Measurements from ENCODE around the gene PLXDC2.

PLXDC2 gene

GRCh38 chr10:19915816-19916215 is 99.6 kb downstream of the PLXDC2 start:
- DNase-seq = no peak

- no peak for DNase-seq
These were observed 101.7 kb downstream of the PLXDC2 start for GRCh38 chr10:19917751-19918478.

GRCh38 chr10:19918794-19919193 is 102.6 kb downstream of the PLXDC2 start:
- no peak for DNase-seq

GRCh38 chr10:19919671-19920070 is 103.4 kb downstream of the PLXDC2 start:
- DNase-seq = no peak

DNA sequence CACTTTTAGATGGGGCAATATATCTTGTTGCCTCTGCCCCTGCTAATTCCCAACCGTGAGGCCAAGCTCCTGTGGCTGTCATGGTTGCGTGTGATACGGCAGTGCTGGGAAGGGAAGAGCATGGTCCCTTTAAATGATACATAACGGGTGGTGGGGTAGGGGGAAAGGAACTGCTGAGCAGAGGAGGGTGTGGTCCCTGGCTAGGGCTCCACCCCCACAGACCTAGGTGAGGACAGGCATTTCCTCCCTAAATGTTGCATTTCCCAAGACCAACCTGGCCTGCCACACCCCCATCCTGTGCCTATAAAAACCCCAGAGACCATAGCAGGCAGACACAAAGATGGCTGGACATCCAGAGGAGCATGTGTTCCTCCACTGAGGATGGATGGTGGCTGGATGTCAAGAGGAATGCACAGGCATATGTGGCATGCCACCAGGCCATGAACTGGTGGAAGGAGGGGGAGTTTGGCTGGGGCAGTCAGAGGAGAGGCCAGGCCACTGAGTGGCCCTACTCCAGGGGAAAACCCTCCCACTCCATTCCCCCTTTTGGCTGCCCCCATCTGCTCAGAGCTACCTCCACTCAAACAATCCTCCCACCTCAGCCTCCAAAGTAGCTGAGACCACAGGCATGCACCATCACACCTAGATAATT is 104.0 kb downstream of the PLXDC2 start:
- DNase-seq = no peak

- DNase-seq = no peak
These were observed 105.3 kb downstream of the PLXDC2 start for GRCh38 chr10:19921300-19922140.

DNA sequence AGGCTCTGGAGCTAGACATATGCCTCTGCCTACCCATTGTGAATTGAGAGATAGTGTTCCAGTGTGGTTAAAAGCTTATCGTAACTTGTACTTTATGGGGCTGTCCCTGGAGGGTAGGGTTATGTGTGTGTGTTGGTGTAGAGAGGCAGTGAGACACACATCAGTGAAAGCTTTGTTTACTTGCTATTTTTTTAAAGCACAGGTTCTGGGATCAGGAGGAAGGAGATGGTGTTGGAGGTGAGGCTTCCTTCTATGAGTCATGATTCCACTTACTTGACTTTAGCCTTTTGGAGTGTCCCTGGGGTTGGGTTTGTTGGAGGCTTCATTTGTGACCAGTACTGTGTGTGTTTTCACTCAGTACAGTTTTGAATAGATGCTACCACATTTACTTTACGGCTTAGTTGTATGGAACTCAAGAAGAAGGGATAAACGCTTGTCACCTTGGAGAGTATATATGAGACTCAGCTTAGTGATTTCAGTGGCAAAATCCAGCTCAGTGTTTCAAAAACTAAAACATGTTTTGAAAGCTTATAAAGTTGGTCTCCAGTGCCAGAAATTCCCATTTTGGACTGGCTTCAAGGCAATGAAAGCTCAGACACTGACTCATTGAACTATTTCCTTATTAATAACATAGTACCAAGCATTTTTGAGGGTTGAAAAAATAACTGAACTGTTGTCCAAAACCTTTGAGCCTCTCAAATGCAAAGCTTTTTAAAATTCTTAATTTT is 106.2 kb downstream of the PLXDC2 start:
- no peak for DNase-seq

DNA sequence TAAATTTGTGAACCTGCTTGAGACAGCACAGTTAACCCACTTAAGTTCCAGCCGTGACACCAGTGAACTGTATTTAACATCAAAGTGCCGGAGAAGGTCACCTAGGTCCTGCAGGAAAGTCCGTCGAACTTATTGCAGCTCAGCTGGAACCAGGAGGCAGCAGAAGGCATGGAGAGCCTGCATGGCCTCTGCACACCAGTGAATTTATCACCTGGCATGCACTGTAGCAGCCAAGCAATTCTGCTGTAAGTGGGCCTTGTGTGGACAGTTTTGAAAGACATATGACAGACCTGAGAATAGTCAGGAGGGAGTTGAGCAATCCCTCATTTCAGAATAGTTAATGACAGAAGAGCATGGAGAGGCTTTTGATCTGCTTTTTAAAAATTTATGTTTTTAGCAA is 108.8 kb downstream of the PLXDC2 start:
- DNase-seq = no peak

GRCh38 chr10:19928936-19929335 is 112.7 kb downstream of the PLXDC2 start:
- DNase-seq = no peak

DNA sequence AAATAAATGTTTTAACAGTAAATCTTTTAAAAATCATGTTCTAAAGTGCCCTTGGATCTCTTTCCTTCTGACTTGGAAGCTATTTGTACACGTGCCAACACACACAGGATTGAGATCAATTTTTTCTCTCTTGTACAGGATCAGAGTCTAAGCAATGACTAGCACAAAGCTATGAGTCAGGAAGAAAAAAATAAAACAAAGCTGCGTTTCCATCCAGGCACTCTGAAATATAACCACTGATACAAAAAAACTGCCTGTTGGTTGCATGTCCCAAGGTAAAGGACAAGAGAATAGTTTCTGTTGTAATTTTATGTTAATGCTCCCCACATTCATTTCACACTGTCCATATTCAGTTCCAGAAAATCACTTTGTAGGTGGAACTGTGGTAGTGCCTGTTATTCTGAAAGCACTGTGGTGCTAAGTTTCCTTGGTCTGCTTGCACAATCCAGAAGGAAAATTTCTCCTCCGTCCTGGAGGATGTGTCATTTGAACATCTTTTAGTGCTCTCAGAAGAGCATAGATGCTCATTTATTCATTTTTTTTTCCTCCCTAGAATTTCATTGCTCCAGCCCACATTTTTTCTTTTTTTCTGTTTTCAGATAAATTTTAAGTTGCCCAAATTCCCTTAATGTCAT is 113.4 kb downstream of the PLXDC2 start:
- DNase-seq = no peak

GRCh38 chr10:19930936-19931893 is 115.0 kb downstream of the PLXDC2 start:
- DNase-seq = no peak

DNA sequence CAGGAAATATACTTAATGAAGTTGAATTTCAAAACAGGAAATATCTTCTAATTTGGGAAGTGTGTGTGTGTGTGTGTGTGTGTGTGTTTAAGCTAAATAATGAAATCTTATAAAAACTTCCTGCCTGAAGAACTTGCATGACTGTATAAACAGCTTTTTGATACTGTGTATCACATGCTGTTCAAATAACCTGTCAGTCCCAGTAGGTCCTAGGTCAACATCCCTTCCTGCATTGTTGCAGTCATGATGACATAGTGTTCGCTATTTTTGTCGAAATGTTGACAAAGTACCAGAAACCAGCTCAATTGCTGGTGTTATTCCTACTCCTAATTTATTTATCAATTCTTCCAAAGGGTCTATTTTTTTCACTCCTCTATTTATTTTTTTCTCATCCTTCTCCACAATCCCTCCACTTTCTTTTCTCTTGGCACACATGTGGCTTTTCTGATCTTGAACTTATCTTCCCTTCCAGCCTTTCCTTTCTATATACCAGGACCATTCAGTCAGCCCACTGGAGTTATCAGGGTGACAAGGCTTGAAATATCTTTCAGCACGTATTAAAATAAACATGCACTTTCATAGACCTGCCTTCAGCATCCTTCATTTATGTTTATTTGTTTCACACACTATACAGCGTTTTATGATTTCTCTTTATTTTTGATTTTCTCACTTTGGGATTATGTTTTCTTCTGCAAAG is 115.8 kb downstream of the PLXDC2 start:
- DNase-seq = no peak

DNA sequence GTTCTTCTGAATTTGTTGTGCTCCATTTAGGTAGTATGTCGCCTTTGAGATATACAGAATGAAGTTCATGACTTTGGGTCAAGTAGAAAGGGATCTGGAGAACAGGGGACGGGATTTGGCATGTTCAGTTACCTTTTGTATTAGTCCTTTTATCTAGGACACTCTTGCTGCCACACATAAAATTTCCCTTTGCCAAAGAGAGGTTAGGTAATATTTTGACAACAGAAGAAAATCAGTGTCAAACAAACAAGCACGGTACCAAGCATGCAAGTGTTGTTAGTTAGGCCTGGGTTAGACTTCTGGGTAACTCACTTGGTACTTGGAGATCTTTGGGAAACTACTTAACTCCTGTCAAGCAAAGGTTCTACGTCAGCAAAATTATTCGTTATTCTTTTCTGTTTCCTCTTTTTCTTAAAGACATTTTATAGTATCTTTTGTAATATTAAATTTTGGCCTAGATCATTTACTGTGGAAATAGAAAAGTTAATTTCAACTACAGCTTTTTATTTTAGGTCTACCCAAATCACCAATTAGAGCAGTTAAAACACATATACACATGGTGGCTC is 116.7 kb downstream of the PLXDC2 start:
- DNase-seq = no peak

- DNase-seq = no peak
These were observed 117.5 kb downstream of the PLXDC2 start for GRCh38 chr10:19933772-19934171.

DNA sequence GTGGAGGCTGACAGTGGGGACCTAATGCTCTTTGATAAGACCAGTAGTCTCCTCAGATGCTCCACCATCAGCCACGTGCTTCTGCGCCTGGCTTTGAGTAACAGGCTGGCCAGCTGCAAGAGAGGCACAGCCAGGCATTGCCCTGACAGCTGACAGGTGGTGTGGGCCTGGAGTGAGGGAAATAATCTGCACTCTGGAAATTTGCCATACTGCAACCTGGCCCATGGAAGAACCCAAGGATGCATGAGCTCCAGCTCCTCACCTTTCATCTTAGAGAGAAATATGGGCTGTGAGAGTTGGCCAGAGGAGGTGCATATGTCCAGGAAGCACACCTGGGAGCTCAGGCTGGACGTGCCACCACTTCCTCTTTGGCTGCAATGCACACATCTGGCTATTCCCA is 118.9 kb downstream of the PLXDC2 start:
- DNase-seq = no peak

GRCh38 chr10:19936289-19936688 is 120.1 kb downstream of the PLXDC2 start:
- no peak for DNase-seq

- no peak for DNase-seq
These were observed 121.8 kb downstream of the PLXDC2 start for GRCh38 chr10:19937989-19938388.

DNA sequence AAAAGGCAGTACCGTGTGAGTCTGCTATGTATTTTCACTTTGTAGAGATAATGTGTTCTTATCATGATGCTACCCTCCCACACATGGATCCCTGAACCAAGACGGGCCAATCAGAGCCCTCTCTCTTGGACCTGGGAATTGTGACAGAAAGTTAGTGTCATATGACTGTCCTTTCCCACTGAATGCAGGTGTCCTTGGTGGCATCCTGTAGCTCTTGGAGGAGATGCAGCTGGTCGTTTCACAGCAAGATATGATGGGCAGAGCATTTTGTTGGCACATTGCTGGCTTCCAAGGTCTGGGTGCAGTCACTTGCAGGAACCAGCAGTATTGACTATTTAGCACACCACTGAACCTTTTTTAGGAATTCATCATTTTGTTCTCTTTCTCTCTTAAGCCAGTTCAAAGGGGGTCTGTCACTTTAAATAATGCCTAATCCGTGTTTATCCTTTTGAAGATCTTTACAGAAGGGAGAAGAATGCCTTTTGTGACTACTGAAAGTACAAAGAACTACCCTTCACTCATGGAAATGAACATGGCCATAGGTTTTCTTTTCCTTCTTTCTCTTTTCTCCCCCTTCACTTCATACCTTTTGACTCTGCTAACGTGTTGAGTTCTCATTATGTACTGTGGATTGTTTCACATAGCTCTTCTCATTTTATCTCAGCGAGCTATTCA is 125.1 kb downstream of the PLXDC2 start:
- no peak for DNase-seq

GRCh38 chr10:19944911-19945663 is 128.9 kb downstream of the PLXDC2 start:
- no peak for DNase-seq

Data from activated CD4-positive, alpha-beta T cell treated with anti-CD3 and anti-CD28 coated beads, Interleukin-2, amount 50 U/mL, for 4 hours (primary cell).